ENCODE data around the gene RBM15B. TPM values are rescaled to one million over a fixed set of nuclear protein-coding genes. Genes with fewer than 3 reads are reported as not detected.
A peak's percentile ranks its signal among the peaks of the same experiment; 100 is the strongest.

Gene RBM15B
- total and polyA plus RNA-seq, 2 experiments from 2014 or later = 16.3 to 57.9 TPM

- peaks cover 27% of the 10 kb centered on the region for H4K20me1 ChIP-seq (replicated peaks; ENCODE audit: insufficient read depth)
These were observed 6.3 kb downstream of the RBM15B start for GRCh38 chr3:51397392-51397791.

More at GRCh38 chr3:51397392-51397791, 6.3 kb downstream of the RBM15B start:
- Mint-ChIP-seq H3K9me3 (peaks cover 18% of the 10 kb centered on the region; the same call in 1 of the 3 replicates), H3K27ac (peak overlapping the region; percentile 65; the same call in 1 of the 2 replicates), H3K27me3 (ENCODE audit: insufficient read depth, low read depth, poor library complexity) (peaks cover 14% of the 10 kb centered on the region), H3K4me1 (peaks cover 30% of the 10 kb centered on the region), H3K4me3 (no peak overlapping the region), H3K36me3 (ENCODE audit: low read depth) (peaks cover 59% of the 10 kb centered on the region)
- Histone ChIP-seq H3K27ac (ENCODE audit: low read depth) (peak overlapping the region; percentile 72), H3K4me2 (no peak overlapping the region), H3K4me1 (ENCODE audit: insufficient read depth) (peaks cover 9% of the 10 kb centered on the region), H3K4me3 (no peak overlapping the region), H3K27me3 (ENCODE audit: insufficient read depth) (no peaks in the 10 kb centered on the region), H3K36me3 (ENCODE audit: insufficient read depth) (peaks cover 15% of the 10 kb centered on the region), H3K79me2 (replicated peaks; ENCODE audit: insufficient read depth) (peaks cover 36% of the 10 kb centered on the region), H3F3A (replicated peaks; ENCODE audit: low read depth) (peaks cover 9% of the 10 kb centered on the region; the same call in 1 of the 2 replicates), H2AFZ (no peak overlapping the region), H3K9me2 (ENCODE audit: insufficient read depth) (no peaks in the 10 kb centered on the region)
- ATAC-seq (peak; percentile 62), DNase-seq (ENCODE audit: low spot score) (no peak)
- TF ChIP-seq ZNF331 (CRISPR knock-in tag; IDR thresholded peaks at IDR 0.05; ENCODE audit: low read depth) (no peak), ZNF114 (CRISPR knock-in tag; IDR thresholded peaks at IDR 0.05) (no peak), CTCF (conservative IDR thresholded peaks at IDR 0.05; ENCODE audit: low read depth in 2 of 2) (no peak), NANOG (IDR thresholded peaks at IDR 0.05; ENCODE audit: borderline replicate concordance) (no peak), ZNF462 (CRISPR knock-in tag; IDR thresholded peaks at IDR 0.05) (no peak), STAT1 (IDR thresholded peaks at IDR 0.05; ENCODE audit: unreplicated experiment) (no peak), EZH2 (IDR thresholded peaks at IDR 0.05; ENCODE audit: low read depth, unreplicated experiment) (no peak), EZH2phosphoT487 (IDR thresholded peaks at IDR 0.05; ENCODE audit: unreplicated experiment) (no peak)
